Measurements from ENCODE around the gene MPI.

GRCh38 chr15:74863239-74864056 lies 26.4 kb upstream of the MPI start:
- TF ChIP-seq CTCF (IDR thresholded peaks at IDR 0.05), result no peak
- TF ChIP-seq POLR2A (IDR thresholded peaks at IDR 0.05), result no peak

Data from suprapubic skin (tissue), 3 donors.